Stimulated activated CD4-positive, alpha-beta T cell treated with anti-CD3 and anti-CD28 coated beads, Interleukin-1b, Interleukin-23, amount 100 ng/mL, for 1 hour (primary cell): Measurements from ENCODE around the gene NYNRIN.
"Not testable (repeated sequence)": the region's sequence is repeated elsewhere in the genome, so short reads cannot be mapped to it uniquely, and the experiment has no call there.

Experiments
- DNase-seq, 2 donors: peaks; one replicate each; pipeline ENCODE4 v3.0.0-alpha.2; 2020; ENCODE audit warnings: low read depth in 2 of 2

The NYNRIN gene

DNA sequence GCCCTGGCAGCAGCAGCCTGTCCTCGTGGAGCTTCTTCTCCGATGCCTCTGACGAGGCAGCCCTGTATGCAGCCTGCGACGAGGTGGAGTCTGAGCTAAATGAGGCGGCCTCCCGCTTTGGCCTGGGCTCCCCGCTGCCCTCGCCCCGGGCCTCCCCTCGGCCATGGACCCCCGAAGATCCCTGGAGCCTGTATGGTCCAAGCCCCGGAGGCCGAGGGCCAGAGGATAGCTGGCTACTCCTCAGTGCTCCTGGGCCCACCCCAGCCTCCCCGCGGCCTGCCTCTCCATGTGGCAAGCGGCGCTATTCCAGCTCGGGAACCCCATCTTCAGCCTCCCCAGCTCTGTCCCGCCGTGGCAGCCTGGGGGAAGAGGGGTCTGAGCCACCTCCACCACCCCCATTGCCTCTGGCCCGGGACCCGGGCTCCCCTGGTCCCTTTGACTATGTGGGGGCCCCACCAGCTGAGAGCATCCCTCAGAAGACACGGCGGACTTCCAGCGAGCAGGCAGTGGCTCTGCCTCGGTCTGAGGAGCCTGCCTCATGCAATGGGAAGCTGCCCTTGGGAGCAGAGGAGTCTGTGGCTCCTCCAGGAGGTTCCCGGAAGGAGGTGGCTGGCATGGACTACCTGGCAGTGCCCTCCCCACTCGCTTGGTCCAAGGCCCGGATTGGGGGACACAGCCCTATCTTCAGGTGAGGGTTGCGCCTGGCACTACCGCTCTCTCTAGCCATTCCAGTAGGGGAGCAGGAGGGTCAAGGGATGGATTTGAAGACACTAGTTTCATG lies 28.7 kb upstream of the NYNRIN start:
- DNase-seq, result no peak

DNA sequence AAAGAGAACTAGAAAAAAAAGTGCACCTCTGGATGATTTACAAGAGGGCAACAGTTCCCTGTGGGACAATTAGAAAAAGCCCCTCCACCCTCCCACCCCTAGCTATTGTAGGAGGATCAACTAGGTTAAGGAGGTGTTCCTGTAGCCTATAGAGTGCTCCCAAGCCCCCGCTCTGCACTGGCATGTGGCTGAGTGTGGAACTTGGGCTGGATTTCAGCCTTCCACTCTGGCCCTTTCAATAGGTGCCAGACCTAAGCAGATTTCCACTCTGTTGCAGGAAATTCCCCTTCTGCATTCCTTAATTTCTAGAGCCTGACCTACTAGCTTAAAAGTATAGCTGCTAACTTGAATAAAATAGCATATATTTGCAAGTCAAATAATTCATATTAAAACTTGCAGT lies 28.1 kb upstream of the NYNRIN start:
- DNase-seq, result no peak

DNA sequence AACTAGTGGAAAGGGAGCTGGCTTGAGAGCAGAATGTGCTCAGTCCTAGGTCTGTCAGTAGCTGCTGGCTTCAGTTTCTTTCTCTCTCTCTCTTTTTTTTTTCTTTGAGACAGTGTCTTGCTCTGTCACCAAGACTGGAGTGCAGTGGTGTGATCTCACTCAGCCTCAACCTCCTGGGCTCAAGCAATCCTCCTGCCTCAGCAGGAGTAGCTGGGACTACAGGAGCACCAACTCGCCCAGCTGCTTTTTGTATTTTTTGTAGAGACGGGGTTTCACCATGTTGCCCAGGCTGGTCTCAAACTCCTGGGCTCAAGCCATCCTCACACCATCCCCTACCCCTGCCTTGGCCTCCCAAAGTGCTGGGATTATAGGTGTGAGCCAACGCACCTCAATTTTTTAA lies 27.2 kb upstream of the NYNRIN start:
- DNase-seq, result not testable (repeated sequence)

DNA sequence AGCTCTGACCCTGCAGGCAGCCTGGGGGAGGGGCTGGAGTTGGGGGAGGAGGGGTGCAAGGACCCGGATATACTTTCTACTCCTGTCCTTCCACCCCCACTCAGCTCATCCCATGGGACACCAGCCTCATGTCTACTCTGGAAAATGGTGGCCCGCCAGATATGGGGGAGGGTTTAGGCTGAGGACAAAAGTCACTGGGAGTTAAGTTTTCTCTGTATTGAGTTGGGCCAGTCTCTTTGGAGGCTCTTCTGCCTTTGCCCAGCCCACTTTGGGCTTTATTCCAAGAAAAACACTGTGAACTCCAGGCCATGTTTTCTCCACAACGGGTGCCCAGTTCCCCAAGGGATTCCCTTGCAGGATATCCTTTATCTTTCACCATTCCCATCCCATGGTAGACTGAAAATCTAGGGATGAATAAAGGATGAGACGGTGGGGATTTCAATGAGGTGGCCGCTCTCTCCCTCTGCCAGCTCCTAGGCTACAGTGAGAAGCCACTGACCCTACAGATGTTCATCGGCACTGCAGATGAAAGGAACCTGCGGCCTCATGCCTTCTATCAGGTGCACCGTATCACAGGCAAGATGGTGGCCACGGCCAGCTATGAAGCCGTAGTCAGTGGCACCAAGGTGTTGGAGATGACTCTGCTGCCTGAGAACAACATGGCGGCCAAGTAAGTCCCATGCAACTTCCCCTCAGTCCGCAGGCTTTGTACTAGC lies 25.9 kb upstream of the NYNRIN start:
- DNase-seq, result no peak

DNA sequence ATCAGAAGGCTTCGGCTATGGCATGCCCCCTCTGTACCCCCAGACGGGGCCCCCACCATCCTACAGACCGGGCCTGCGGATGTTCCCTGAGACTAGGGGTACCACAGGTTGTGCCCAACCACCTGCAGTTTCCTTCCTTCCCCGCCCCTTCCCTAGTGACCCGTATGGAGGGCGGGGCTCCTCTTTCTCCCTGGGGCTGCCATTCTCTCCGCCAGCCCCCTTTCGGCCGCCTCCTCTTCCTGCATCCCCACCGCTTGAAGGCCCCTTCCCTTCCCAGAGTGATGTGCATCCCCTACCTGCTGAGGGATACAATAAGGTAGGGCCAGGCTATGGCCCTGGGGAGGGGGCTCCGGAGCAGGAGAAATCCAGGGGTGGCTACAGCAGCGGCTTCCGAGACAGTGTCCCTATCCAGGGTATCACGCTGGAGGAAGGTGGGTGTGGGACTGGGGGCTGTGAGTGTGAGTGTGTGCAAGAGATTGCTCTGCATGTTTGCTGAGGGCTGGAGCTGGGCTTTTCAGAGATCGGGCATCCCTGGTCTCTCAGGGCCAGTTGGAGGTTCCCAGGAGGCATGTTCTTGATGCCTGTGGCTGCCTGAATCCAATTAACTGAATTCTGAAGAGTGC lies 22.2 kb upstream of the NYNRIN start:
- DNase-seq, result no peak

DNA sequence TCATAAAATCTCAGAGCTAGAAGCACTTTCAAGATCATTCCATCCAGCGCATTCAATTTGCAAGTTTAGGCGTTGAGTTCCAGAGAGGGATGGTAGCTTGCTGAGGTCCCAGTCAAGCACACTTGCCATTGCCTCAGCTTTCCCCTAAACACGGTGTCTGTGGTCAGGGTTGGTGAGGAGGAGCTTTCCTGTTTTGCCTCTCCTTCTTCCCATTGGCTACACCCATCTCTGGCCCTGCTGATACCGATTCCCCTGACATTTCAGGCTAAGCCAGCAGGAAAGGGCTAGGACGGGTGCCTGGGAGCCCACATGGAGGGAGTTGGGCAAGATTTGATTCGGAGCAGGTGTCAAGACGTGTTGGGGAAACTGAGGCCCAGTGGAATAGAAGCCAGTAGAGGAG lies 21.7 kb upstream of the NYNRIN start:
- no peak for DNase-seq

DNA sequence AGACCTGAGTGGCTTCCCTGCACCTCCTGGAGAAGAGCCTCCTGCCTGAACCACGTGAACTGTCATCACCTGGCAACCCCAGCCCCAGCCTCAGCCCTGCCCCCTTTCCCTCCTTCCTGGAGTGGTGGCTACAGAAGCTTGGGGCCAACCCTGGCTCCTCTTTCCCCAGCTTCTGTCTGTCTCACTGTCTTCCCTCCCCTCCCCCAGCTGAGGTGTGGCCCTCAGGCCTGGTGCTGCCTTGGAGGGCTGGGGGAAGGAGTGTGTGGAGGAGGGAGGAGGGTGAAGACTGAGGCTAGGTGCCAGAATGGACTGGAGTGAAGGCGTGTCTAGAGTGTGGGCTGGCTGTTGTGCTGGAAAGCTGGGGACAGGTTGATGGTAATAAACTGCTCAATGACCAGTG lies 21.1 kb upstream of the NYNRIN start:
- DNase-seq, result no peak

DNA sequence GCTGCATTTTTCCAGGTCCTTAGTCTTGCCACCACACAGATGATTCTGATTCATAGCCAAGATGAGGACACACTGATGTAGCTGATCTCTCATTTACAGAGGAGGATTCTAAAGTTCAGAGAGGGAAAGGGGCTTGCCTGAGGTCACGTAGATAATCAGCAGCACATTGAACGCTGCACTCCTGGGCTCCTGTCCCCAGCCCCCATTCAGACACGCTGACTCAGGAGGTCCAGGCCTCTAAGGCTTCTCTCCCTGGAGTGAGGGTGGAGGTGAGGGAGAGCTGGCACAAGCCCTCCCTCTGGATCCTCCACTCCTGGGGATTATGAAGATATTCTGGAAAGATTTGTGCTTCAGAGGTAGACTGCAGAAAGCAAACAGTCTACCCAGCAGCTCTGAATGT lies 20.5 kb upstream of the NYNRIN start:
- no peak for DNase-seq

DNA sequence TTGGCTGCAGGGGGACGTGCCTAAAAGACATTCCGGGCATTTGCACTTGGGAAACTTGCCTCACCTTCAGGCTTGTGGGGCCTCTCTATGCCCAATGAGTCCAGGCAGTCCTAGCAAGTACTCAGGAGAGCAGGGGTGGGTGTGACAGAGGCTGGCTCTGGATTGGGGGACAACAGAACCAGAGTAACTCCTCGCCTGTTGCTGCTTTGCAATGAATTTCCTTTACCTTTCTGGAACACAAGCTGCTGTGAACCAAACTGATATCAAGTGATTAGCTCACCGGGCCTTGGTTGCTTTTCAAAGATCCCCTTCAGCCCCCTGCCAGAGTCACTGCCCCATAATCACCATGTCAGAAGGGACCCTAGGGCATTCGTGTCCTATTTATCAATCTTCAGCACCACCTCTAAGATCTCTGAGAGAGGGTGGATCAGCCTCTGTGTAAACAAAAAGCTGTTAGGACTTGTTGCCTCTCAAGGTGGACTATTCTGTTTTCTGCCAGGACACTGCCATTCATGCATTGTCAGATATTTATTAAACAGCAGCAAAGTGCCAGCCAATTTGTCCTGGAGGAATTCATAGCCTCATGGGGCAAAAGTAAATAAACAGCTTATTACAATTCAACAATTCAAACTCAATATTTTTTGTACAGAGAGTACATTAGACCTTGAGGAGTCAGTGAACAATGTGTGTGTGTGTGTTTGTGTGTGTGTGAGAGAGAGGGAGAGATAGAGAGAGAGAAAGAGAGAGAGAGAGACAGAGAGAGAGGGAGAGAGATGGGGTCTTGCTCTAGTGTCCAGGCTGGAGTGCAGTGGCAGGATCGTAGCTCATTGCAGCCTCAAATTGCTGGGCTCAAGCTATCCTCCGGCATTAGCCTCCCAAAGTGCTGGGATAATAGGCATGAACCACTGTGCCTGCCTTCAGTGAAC lies 19.6 kb upstream of the NYNRIN start:
- DNase-seq, result no peak

DNA sequence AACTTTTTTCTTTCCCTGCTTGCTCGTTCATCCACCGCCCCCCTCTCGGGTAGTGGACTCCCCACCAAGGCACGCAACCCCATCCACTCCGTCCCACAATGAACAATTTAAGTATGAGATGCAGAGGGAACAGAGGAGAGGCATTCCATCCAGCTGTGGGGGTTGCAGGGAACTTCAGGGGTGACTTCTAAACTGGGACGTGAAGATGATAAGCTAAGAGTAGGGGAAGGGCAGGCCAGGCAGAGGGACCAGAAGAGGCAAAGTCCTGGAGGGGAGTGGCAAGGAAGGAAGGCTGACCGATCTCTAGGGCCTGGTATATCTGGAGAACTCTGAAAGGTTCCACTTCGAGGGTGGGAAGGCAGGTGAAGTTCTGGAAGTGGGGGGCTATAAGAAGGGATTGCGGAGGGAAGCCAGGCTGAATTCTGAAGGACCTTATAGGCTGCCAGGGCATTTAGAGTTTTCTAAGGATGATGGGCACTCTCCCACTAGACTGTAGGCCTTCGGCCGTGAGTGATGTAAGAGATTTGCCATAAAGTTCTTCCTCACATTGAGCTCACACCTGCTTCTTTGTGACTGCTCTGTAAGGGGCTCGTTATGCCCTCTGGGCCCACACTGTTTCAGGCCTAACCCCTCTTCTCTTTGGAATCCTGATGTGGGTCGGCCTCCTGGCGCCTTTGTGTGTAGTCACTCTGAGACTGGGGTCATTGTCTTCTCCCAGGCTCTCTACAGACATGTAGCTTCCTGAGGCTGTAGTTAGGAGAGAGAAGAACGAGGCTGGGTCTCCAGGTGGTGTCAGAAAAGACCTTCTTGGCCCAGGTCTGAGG lies 18.7 kb upstream of the NYNRIN start:
- DNase-seq, result no peak

DNA sequence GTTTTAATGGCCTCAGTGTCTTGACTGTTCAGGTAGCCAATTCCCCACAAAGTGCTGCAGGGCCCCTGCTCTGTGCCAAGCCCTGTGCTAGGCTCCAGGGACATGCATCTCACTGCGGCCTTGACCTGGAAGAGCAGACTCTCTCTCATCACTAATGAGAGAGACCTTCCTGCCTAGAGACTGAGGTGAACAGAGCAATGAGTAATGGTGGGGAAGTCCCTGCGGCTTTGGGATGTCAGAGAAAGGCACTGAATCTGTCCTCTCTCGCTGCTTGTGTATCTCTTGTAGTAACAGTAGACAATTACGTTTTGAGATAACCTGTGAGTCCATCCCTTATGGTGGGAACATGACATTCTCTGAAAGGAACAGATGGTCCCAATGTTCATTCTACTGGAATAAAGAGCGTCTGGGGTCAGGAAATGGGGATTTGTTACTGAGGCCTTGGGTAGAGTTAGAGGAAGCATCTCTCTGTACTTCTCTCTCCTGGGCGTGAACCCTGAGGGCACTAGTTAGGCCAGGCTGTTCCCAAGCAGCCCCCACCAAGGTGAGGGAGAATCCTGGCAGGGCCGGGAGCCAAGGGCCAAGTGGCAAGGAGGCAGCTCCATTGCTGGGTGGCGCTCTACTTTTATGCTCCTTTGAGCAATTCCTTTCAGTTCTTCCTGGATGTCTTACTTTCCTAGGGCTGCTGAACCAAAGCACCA lies 17.3 kb upstream of the NYNRIN start:
- no peak for DNase-seq

DNA sequence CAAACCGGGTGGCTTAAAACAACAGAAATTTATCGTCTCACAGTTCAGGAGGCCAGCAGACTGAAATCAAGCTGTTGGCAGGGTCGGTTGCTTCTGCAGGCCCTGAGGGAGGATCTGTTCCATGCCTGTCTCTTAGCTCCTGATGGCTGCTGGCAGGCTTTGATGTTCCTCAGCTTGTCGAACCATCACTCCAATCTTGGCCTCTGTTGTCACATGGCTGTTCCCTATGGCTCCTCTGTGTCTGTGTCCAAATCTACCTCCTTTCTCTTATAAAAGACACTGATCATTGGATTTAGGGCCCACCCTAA lies 16.8 kb upstream of the NYNRIN start:
- DNase-seq, result no peak

DNA sequence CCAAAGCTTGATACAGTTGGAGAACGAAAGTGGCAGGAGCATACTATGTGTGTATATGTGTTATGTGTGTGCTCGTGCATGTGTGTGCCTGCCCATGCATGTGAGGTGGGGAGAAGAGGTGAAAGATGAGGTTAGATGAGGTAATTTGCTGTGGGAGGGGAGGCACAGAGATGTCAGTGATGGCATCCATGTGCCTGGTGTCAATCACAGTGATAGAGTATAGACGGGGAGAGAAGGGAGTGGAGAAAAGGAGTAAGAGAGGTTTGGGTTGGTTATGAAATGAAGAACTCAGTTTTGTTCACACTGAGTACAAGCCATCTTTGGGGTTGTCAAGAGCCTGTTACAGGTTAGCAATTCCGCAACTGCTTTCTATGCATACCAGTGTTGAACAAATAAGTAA lies 14.6 kb upstream of the NYNRIN start:
- no peak for DNase-seq

DNA sequence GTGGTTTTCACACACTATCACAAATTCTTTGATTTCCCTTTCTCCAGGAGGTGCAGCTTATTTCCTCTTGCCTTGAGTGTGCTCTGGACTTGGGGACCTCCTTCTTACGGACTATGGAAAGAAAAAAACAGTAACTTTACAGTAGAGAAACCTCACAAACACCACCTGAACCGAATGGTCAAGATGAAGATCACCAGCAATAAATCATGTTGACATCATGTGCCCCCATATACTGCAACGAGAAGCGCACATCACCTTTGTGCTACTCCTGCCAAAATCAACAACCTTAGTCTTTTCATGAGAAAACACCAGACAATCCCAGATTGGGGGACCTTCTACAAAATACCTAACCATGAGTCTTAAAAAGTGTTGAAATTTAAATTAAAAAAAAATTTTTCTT lies 13.3 kb upstream of the NYNRIN start:
- no peak for DNase-seq

DNA sequence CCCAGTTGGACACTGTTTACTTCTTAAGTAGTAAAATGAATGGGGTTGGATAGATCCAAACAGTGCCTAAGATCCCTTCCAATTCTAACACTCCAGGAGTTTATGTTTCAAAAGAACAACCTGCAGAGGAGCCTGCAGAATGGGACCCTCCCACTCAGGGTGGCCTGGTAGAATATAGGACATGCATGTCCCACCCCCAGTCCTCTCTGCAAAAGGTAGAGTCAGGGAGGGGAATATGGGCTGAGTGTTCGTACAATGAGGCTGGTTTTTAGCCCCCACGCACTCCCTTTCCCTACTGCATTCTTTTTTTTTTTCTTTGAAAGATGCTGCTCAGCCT lies 11.8 kb upstream of the NYNRIN start:
- no peak for DNase-seq

DNA sequence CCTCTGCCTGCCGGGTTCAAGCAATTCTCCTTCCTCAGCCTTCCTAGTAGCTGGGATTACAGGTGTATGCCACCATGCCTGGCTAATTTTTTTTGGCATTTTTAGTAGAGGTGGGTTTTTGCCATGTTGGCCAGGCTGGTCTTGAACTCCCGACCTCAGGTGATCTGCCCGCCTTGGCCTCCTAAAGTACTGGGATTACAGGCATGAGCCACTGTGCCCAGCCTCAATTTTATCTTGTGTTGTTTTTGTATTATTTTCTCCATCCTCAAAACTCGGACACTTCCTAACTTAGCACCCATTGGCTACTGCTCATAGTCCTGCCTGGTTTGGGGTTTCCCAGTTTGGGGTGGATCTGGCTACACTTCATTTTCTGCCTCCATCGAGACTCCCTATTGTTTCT lies 11.2 kb upstream of the NYNRIN start:
- DNase-seq, result not testable (repeated sequence)

DNA sequence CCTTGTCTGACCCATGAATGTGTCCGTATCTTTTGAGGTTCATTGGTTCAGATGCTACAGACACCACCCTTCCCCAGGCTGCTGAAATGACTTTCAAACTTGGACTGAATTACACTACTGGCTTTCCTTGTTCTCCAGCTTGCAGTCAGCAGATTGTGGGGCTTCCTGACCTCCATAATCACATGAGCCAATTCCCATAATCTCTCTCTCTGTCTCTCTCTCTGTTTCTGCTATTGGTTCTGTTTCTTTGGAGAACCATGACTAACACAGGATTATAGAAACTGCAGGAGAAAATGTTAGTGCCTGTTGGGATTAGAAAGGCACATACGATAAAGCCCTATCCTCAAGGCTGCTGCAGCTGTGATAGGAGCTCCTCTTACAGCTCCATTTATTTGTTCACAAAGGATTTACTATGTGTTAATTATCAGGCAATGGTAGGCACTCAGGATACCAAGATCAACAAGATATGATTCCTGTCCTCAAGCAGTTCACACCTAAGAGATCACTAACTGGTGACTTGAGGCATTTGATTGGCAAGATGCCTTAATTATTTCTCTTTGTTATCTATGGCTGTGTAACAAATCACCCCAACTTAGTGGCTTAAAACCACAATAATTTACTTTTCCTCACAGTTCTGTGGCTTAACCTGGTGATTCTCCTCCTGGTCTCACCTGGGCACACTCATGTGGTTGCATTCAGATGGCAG lies 10.2 kb upstream of the NYNRIN start:
- no peak for DNase-seq

DNA sequence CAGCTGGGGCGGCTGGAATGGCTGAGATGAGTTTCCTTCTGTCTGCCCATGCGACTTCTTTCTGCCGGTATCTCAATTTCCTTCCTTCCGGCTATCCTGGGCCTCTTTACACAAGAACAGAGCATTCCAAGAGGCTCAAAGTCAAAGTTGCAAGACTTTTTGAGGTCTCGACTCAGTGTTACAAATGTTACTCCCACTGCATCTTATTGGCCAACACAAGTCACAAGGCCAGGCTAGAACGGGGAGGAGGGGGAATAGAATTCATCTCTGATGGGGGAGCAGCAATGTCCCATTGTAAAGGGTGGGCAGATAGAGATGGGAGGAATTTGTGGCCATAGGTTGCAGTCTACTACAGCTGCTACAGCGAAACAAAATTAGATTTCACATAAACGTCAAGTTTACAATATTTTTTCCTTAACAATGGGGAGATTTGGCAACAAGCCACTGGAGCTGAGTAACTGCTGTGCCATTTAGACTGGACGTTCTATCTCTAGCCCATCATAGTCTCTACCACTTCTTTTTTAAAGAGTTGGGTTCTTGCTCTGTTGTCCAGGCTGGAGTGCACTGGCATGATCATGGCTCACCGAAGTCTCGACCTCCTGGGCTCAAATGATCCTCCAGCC lies 9.5 kb upstream of the NYNRIN start:
- DNase-seq, result no peak

DNA sequence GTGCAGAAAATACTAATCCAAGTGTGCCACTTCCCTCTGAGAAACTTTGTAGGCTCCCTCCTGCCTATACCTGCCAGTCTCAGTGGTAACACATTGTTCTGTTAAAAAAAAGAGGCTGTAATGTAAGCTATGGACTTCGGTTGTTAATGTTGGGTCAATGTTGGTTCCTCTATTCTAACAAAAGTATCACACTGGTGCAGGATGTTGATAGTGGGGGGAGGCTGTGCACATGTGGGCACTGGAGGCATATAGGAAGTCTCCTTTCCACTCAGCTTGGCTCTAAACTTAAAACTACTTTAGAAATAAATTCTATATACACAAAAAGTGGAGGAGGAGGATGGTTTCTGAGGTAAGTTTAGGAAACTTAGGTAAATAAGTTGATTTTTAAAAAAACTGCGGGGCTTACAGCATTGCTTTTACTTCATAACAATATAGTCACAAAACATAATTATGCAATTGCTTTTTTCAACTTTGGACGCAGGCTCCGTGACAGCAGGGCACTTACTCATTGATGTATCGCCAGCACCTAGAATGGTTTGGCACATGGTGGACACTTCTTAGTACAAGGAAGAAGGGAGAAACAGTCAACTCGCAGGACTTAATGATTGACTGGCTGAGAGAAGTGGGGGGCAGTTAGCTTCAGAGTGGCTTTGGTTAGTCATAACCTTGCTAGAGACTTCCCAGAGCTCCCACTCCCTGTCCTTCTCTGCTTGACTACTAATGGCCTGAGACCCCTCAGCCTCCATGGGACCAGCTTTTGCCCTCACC lies 7.9 kb upstream of the NYNRIN start:
- no peak for DNase-seq
